ENCODE results near the gene SEPTIN2. TPM values are rescaled to one million over a fixed set of nuclear protein-coding genes. Genes with fewer than 3 reads are reported as not detected.

Gene SEPTIN2
- total RNA-seq, 1 experiment from 2014 or later: 353 TPM

DNA sequence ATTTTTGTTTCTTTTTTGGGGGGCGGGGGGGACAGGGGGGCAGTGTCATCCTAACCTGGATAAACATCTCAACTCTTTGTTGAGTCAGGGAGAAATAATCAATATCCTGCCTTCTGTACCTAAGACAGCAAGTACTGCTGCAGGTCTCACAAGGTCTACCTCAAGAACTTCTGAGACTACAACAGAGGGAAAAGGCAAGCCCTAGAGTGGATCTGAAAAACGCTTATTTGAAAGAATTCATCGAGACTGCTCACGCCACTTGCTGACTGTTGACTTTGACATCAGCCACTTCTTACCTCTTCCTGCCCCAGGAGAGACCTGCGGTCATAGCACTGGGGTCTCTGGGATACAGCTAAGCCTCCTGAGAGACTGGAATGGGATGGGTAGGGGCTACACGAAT, 8.7 kb upstream of the SEPTIN2 start:
- no peak overlapping the region for H3K4me3 Mint-ChIP-seq
- H3K9me3 Mint-ChIP-seq: no peaks in the 10 kb centered on the region
- H3K4me1 Mint-ChIP-seq: peaks cover 54% of the 10 kb centered on the region
- POLR2A ChIA-PET: no interaction called here
- CTCF ChIA-PET: interaction anchor here (0.7 kb wide), 1 partner anchor 1074 kb away, joined by 3 read pairs; no protein-coding TSS in a partner anchor
- TF ChIP-seq, protein P1, sequence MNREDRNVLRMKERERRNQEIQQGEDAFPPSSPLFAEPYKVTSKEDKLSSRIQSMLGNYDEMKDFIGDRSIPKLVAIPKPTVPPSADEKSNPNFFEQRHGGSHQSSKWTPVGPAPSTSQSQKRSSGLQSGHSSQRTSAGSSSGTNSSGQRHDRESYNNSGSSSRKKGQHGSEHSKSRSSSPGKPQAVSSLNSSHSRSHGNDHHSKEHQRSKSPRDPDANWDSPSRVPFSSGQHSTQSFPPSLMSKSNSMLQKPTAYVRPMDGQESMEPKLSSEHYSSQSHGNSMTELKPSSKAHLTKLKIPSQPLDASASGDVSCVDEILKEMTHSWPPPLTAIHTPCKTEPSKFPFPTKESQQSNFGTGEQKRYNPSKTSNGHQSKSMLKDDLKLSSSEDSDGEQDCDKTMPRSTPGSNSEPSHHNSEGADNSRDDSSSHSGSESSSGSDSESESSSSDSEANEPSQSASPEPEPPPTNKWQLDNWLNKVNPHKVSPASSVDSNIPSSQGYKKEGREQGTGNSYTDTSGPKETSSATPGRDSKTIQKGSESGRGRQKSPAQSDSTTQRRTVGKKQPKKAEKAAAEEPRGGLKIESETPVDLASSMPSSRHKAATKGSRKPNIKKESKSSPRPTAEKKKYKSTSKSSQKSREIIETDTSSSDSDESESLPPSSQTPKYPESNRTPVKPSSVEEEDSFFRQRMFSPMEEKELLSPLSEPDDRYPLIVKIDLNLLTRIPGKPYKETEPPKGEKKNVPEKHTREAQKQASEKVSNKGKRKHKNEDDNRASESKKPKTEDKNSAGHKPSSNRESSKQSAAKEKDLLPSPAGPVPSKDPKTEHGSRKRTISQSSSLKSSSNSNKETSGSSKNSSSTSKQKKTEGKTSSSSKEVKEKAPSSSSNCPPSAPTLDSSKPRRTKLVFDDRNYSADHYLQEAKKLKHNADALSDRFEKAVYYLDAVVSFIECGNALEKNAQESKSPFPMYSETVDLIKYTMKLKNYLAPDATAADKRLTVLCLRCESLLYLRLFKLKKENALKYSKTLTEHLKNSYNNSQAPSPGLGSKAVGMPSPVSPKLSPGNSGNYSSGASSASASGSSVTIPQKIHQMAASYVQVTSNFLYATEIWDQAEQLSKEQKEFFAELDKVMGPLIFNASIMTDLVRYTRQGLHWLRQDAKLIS (CRISPR knock-in tag; IDR thresholded peaks at IDR 0.05; ENCODE audit: borderline replicate concordance): no peak
- TF ChIP-seq ELF4 (CRISPR knock-in tag; IDR thresholded peaks at IDR 0.05; ENCODE audit: low read depth) (no peak), ZNF396 (CRISPR knock-in tag; IDR thresholded peaks at IDR 0.05; ENCODE audit: borderline replicate concordance) (no peak), JUN (CRISPR knock-in tag; IDR thresholded peaks at IDR 0.05) (no peak), FOXJ3 (CRISPR knock-in tag; IDR thresholded peaks at IDR 0.05; ENCODE audit: borderline replicate concordance) (no peak), KAT7 (CRISPR knock-in tag; IDR thresholded peaks at IDR 0.05; ENCODE audit: borderline replicate concordance) (no peak), HMGA2 (CRISPR knock-in tag; IDR thresholded peaks at IDR 0.05) (no peak)
- DNase-seq (ENCODE audit: low spot score): no peak
- no peak for ATAC-seq
- H3K36me3 Mint-ChIP-seq: no peaks in the 10 kb centered on the region
- no peaks in the 10 kb centered on the region for H3K27me3 Mint-ChIP-seq (ENCODE audit: low read depth)
- no peak overlapping the region for H3K27ac Mint-ChIP-seq

DNA sequence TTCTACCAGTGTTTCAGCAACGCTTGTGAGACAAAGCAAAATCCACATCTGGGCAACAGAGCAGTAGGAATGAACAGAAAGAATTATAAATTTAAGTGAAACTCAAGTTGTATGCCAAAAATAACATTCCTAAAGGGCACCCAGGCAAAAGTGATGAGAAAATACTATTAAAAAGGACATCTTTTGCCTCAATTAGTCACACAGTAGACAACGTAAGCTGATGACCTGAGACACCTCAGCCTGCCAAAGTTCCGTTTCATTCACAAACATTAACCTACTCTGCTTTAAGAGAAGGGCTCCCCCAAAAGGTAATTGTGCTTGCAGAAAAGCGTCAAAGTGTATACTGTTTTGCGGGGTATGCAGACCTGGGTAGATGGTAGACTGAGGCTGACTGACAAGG, 7.5 kb upstream of the SEPTIN2 start:
- TF ChIP-seq, protein P2, sequence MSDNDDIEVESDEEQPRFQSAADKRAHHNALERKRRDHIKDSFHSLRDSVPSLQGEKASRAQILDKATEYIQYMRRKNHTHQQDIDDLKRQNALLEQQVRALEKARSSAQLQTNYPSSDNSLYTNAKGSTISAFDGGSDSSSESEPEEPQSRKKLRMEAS (CRISPR knock-in tag; IDR thresholded peaks at IDR 0.05): no peak
- TF ChIP-seq, protein P3, sequence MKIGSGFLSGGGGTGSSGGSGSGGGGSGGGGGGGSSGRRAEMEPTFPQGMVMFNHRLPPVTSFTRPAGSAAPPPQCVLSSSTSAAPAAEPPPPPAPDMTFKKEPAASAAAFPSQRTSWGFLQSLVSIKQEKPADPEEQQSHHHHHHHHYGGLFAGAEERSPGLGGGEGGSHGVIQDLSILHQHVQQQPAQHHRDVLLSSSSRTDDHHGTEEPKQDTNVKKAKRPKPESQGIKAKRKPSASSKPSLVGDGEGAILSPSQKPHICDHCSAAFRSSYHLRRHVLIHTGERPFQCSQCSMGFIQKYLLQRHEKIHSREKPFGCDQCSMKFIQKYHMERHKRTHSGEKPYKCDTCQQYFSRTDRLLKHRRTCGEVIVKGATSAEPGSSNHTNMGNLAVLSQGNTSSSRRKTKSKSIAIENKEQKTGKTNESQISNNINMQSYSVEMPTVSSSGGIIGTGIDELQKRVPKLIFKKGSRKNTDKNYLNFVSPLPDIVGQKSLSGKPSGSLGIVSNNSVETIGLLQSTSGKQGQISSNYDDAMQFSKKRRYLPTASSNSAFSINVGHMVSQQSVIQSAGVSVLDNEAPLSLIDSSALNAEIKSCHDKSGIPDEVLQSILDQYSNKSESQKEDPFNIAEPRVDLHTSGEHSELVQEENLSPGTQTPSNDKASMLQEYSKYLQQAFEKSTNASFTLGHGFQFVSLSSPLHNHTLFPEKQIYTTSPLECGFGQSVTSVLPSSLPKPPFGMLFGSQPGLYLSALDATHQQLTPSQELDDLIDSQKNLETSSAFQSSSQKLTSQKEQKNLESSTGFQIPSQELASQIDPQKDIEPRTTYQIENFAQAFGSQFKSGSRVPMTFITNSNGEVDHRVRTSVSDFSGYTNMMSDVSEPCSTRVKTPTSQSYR (CRISPR knock-in tag; IDR thresholded peaks at IDR 0.05): no peak
- TF ChIP-seq, protein P4, sequence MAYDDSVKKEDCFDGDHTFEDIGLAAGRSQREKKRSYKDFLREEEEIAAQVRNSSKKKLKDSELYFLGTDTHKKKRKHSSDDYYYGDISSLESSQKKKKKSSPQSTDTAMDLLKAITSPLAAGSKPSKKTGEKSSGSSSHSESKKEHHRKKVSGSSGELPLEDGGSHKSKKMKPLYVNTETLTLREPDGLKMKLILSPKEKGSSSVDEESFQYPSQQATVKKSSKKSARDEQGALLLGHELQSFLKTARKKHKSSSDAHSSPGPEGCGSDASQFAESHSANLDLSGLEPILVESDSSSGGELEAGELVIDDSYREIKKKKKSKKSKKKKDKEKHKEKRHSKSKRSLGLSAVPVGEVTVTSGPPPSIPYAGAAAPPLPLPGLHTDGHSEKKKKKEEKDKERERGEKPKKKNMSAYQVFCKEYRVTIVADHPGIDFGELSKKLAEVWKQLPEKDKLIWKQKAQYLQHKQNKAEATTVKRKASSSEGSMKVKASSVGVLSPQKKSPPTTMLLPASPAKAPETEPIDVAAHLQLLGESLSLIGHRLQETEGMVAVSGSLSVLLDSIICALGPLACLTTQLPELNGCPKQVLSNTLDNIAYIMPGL (CRISPR knock-in tag; IDR thresholded peaks at IDR 0.05): no peak
- TF ChIP-seq KAT7 (CRISPR knock-in tag; IDR thresholded peaks at IDR 0.05; ENCODE audit: borderline replicate concordance) (no peak), OVOL2 (CRISPR knock-in tag; IDR thresholded peaks at IDR 0.05; ENCODE audit: borderline replicate concordance) (no peak), JAZF1 (CRISPR knock-in tag; IDR thresholded peaks at IDR 0.05) (no peak)
- TF ChIP-seq, protein P5, sequence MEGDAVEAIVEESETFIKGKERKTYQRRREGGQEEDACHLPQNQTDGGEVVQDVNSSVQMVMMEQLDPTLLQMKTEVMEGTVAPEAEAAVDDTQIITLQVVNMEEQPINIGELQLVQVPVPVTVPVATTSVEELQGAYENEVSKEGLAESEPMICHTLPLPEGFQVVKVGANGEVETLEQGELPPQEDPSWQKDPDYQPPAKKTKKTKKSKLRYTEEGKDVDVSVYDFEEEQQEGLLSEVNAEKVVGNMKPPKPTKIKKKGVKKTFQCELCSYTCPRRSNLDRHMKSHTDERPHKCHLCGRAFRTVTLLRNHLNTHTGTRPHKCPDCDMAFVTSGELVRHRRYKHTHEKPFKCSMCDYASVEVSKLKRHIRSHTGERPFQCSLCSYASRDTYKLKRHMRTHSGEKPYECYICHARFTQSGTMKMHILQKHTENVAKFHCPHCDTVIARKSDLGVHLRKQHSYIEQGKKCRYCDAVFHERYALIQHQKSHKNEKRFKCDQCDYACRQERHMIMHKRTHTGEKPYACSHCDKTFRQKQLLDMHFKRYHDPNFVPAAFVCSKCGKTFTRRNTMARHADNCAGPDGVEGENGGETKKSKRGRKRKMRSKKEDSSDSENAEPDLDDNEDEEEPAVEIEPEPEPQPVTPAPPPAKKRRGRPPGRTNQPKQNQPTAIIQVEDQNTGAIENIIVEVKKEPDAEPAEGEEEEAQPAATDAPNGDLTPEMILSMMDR (IDR thresholded peaks at IDR 0.05): no peak
- H3K27me3 Mint-ChIP-seq (ENCODE audit: low read depth): no peaks in the 10 kb centered on the region
- ChIA-PET POLR2A (no interaction called here), CTCF (no interaction called here)
- H3K4me1 Mint-ChIP-seq: peaks cover 54% of the 10 kb centered on the region
- ATAC-seq (no peak), DNase-seq (ENCODE audit: low spot score) (no peak)
- no peak overlapping the region for H3K4me3 Mint-ChIP-seq
- no peaks in the 10 kb centered on the region for H3K9me3 Mint-ChIP-seq
- peak overlapping the region; percentile 28; the same call in 1 of the 2 replicates for H3K27ac Mint-ChIP-seq
- H3K36me3 Mint-ChIP-seq: no peaks in the 10 kb centered on the region
